ENCODE measurements around the gene SBNO2.
A peak's percentile ranks its signal among the peaks of the same experiment; 100 is the strongest.

The SBNO2 gene

GRCh38 chr19:1170938-1171754, 2.9 kb downstream of the SBNO2 start:
- no peak for FAIRE-seq
- DNase-seq (ENCODE audit: insufficient read length), result no peak
- TF ChIP-seq TAF1 (IDR thresholded peaks at IDR 0.05; ENCODE audit: borderline replicate concordance, low read depth, low read length) (no peak), POLR2A (IDR thresholded peaks at IDR 0.05; ENCODE audit: low read depth, low read length) (no peak), POLR2AphosphoS5 (IDR thresholded peaks at IDR 0.05; ENCODE audit: low read depth, low read length) (peak; percentile 33; the same call in 1 of the 2 replicates)

- DNase-seq (ENCODE audit: insufficient read length), result no peak
- FAIRE-seq, result no peak
- no peak for TF ChIP-seq TAF1 (IDR thresholded peaks at IDR 0.05; ENCODE audit: borderline replicate concordance, low read depth, low read length)
- TF ChIP-seq POLR2A (IDR thresholded peaks at IDR 0.05; ENCODE audit: low read depth, low read length), result no peak
- no peak for TF ChIP-seq POLR2AphosphoS5 (IDR thresholded peaks at IDR 0.05; ENCODE audit: low read depth, low read length)
These were observed 3.9 kb downstream of the SBNO2 start for GRCh38 chr19:1169921-1170885.

- no peak for FAIRE-seq
- DNase-seq (ENCODE audit: insufficient read length), result no peak
- TF ChIP-seq POLR2AphosphoS5 (IDR thresholded peaks at IDR 0.05; ENCODE audit: low read depth, low read length) (no peak; the same call in 1 of the 2 replicates), POLR2A (IDR thresholded peaks at IDR 0.05; ENCODE audit: low read depth, low read length) (no peak), TAF1 (IDR thresholded peaks at IDR 0.05; ENCODE audit: borderline replicate concordance, low read depth, low read length) (no peak)
These were observed 4.7 kb downstream of the SBNO2 start for GRCh38 chr19:1169411-1169791.

GRCh38 chr19:1168572-1169410, 5.3 kb downstream of the SBNO2 start:
- no peak for TF ChIP-seq POLR2A (IDR thresholded peaks at IDR 0.05; ENCODE audit: low read depth, low read length)
- TF ChIP-seq POLR2AphosphoS5 (IDR thresholded peaks at IDR 0.05; ENCODE audit: low read depth, low read length), result no peak; the same call in 1 of the 2 replicates
- TF ChIP-seq TAF1 (IDR thresholded peaks at IDR 0.05; ENCODE audit: borderline replicate concordance, low read depth, low read length), result no peak
- FAIRE-seq (no peak), DNase-seq (ENCODE audit: insufficient read length) (no peak)

GRCh38 chr19:1167687-1168571, 6.1 kb downstream of the SBNO2 start:
- FAIRE-seq (no peak), DNase-seq (ENCODE audit: insufficient read length) (no peak)
- TF ChIP-seq POLR2AphosphoS5 (IDR thresholded peaks at IDR 0.05; ENCODE audit: low read depth, low read length) (no peak), POLR2A (IDR thresholded peaks at IDR 0.05; ENCODE audit: low read depth, low read length) (no peak), TAF1 (IDR thresholded peaks at IDR 0.05; ENCODE audit: borderline replicate concordance, low read depth, low read length) (no peak)

- FAIRE-seq (no peak), DNase-seq (ENCODE audit: insufficient read length) (no peak)
- TF ChIP-seq POLR2AphosphoS5 (IDR thresholded peaks at IDR 0.05; ENCODE audit: low read depth, low read length) (no peak), POLR2A (IDR thresholded peaks at IDR 0.05; ENCODE audit: low read depth, low read length) (no peak), TAF1 (IDR thresholded peaks at IDR 0.05; ENCODE audit: borderline replicate concordance, low read depth, low read length) (no peak)
These were observed 7.0 kb downstream of the SBNO2 start for GRCh38 chr19:1166872-1167573.

GRCh38 chr19:1164684-1165531, 9.2 kb downstream of the SBNO2 start:
- no peak for TF ChIP-seq POLR2A (IDR thresholded peaks at IDR 0.05; ENCODE audit: low read depth, low read length)
- no peak for TF ChIP-seq POLR2AphosphoS5 (IDR thresholded peaks at IDR 0.05; ENCODE audit: low read depth, low read length)
- TF ChIP-seq TAF1 (IDR thresholded peaks at IDR 0.05; ENCODE audit: borderline replicate concordance, low read depth, low read length), result no peak
- FAIRE-seq (no peak), DNase-seq (ENCODE audit: insufficient read length) (no peak)

GRCh38 chr19:1163934-1164683, 10.0 kb downstream of the SBNO2 start:
- DNase-seq (ENCODE audit: insufficient read length) (no peak), FAIRE-seq (peak; percentile 42)
- no peak for TF ChIP-seq TAF1 (IDR thresholded peaks at IDR 0.05; ENCODE audit: borderline replicate concordance, low read depth, low read length)
- no peak for TF ChIP-seq POLR2AphosphoS5 (IDR thresholded peaks at IDR 0.05; ENCODE audit: low read depth, low read length)
